Measurements from ENCODE around the gene PASK.

Gene PASK

DNA sequence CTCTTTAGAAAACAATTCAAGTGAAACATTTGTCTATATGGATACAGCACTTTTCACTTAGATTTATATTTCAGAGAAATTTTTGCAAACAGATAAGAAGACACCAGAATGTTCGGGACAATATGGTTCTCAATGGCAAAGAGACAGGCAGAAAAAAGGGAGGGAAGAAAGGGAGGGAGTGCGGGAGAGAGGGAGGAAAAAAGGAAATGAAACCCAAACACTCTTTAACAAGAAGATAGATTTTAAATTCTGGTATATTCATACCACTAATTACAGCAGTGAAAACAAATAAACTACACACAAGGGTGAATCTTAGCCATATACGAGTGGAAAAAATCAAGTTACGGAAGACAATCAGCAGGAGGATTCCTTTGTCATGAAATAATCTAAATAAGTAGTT is 3.0 kb downstream of the PASK start:
- no peak for DNase-seq

DNA sequence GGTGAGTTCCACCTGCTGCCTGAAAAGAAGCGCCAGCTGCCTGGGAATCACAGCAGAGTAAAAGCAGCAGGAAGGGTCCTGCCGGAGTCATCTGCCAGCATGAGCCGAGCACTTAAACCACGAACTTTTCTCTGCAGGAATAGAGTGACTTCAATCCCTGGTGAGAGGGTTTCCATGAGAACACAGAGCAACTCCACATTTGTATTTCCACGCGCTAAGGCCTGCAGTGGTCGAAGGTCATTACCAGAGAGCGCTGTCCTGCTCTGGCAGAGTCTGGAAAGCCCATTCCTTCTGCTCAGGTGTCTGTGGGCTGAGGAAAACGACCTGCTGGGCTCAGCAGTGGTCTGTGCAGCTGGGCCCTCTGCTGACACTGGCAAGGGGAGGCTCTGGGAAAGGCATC is 6.7 kb downstream of the PASK start:
- DNase-seq, result no peak

DNA sequence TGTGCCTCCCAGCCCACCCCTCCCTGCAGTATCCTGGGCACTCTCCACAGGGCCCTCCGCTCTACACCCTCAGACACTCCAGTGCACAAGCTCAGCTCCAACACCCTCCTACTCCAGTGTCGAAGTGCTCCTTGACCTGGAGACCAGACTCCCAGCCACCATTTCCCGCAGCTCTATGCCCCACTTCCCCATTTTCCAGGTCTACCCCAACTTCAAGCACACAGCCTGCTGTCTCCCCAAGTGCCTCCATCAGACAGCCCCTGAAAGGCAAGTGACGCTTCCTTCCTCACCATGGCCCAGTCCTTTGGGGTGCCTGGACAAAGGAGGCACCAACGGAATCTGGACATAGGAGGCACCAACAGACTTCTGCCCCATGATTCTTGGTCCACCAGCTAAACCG is 7.2 kb downstream of the PASK start:
- DNase-seq, result no peak

DNA sequence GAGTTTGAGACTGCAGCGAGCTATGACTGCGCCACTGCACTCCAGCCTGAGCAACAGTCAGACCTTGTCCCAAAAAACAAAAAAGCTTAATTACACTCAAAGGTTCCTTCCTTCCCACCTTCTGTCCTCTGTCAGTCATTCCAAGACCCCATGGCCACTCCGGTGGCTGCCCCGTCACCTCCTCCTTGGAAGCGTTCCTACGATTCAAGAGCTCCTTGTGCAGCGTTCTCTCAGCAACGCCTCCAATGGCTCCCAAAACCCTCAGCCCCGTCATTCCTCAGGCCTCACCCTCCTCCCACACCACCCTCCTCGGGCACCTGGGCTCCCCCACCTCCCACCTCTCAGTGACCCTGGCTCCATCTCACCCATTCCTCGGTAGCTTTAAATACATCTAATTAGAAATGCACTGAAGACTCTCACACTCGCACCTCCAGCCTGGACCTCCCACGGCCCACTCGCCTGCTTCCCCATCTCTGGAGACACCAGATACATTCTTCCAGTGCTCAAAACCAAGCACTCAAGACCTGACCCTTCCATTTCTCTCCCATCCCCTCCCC is 8.0 kb downstream of the PASK start:
- no peak for DNase-seq

DNA sequence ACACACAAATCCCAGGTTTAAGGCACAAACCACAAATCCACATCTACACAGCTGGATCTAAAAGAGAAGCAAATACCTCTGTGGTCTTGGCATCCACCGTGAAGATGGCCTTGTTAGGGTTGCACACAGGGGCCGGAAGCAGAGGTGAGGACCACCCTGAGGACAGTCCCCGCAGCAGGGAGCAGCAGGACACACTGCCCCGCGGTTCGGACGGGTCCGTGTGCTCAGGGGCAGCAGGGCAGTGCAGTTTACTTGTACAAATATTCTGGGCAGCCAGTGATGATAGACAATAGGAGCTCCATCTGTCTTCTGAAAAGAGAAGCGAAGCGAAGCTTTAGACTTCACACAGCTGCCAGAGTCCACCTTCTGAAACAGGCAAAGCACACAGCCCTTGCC is 8.8 kb downstream of the PASK start:
- no peak for DNase-seq

DNA sequence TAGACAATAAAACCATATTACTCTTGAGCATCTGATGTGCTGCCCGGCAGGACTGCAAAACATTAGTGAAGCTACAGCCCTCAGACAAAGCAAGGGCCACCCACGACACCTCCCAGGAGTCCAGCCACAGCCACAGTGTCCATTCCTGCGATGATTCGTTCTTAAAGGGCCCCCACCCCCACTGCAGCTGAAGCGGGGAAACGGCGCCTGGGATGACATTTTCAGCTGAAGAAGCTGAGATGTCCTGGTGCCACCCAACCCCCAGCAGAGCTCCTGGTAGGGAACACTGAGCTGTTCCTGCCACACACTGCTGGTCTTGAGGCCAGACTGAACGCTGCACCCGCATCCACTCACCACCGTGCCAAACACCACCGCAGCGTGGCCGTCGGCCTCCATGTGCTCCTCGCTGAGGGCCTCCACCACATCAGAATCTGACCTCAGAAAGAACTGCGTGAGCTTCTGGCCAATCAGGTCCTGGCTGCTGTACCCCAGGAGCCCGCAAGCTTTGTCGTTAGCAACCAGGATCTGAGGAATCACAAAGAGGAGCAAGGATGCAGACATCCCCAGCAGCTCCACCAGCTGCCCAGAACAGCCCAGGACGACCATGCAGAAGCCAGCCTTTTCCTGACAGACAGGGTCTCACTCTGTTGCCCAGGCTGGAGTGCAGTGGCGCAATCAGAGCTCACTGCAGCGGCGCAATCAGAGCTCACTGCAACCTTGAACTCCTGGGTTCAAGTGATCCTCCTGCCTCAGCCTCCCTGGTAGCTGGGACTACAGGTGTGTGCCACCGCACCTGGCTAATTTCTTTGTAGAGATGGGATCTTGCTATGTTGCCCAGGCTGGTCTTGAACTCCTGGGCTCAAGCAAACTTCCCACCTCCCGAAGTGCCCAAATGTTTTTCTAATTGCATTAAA is 9.5 kb downstream of the PASK start:
- no peak for DNase-seq

DNA sequence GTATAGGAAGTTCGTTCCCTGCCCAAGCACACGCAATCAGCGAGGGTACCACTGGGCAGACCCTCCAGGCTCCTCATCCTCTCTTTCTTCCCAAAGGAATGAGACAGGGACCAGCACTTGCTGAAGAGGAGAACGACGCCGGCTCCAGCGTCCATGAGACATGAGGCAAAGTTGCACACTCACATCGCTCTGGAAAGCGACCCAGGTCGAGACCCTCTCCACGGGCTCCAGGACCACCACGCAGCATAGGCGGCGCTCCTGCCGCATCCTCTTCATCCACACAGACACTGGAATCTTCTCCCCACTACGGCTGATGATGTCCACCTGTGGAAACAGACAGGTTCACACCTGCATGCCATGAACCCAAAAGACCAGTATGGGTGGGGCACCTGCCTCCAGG is 10.8 kb downstream of the PASK start:
- no peak for DNase-seq

DNA sequence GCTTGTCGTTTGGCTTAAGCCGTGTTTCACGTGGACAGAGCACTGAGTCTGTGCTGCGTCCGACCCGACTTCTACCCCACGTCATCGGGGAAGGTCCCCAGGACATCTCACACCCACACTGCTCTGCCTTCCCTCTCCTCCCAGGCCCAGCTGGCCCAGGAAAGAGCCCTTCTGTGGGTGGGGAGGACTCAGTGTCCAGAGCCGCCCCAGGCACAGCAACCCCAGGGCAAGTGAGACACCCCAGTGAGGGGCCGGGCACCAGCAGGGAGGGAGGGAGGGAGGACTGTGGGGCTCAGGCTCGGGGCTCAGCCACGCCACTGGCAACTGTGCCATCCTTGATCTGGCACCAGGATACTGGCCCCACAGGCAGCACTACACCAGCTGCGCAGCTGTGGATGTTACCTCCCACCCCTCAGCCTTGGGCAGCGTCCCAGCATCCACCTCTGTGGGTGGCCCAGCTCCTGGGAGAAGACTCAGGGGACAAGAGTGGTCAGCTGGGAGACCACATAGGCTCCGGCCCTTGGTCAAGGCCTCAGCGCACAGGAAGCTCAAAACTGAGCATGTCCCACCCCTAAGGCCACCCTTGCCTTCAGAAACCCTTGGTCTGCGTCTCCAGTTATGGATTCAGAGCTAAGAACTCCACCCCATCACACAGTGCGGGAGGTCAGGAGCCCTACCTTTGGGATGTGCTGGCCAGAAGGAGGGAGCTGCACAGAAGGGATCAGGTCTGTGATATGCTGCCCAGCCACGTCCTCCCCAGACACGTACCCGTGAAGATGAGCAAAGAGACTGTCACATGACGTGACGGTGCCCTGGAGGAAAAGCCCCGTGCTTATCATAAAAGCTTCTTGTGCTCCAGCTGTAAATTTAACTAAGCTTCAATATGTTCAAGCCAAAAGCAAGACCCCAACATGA is 11.7 kb downstream of the PASK start:
- no peak for DNase-seq

DNA sequence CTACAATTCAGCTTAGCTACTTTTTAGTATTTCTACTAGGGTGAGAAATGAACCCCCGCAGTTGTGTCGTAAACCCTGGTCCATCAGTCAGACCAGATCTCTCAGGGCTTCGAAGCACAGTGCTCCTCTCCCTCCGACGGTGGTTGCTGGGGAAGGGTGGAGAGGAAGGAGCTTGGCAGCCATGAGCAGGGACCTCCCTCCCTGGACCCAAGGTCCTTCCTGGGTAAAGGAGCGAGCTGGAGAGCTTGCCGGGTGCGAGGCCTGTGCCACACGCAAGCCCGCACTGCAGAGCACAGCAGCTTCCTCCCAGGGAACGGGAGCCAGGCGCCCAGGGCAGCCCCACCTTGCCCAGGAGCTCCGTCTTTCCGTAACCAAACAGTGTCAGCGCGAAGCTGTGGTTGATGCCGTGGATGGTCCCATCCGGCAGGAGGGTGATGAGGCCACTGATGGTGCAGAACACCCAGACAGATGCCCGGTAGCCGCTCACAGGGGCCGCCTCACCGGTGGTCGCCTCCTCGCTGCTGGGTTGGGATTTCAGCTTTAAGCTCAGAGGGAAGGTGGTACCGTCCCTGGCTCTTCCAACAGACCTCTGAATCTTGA is 12.5 kb downstream of the PASK start:
- DNase-seq, result no peak

DNA sequence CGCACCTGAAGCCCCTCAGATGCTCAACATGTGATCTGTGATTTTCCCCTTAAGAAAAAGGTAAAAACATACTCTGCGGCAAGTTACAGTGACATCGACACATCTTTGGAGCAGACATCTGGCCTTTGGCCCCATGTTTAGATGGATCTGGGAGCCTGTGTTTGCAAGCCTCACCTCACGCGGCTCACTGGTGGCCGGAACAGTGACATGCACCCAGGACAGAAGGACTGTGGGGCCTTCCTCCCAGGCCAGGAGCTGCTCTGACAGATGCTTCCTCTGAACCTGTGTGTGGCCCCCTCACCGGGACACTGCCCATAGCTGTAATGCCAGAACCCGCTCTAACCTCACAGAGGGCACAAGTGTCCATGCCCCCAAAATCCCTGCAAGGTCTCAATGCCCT is 13.1 kb downstream of the PASK start:
- no peak for DNase-seq

DNA sequence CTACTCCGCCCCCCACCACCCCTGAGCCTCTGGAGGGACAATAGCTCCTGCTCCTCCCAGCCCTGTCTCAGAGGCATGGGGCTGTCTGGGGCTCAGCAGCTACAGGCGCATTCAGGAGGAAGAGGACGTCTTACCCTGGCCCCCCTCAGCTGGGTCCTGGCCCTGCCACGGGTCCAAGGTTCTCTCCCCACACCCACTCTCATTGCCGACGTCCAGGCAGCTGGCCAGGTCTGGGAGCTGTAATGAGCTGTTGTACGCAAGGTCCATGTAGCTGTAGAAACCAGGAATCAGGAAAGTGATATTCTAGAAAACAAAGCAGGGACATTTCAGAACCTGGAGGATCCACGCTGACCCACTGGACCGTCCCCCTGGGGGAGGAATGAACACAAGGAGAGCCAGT is 13.5 kb downstream of the PASK start:
- no peak for DNase-seq

DNA sequence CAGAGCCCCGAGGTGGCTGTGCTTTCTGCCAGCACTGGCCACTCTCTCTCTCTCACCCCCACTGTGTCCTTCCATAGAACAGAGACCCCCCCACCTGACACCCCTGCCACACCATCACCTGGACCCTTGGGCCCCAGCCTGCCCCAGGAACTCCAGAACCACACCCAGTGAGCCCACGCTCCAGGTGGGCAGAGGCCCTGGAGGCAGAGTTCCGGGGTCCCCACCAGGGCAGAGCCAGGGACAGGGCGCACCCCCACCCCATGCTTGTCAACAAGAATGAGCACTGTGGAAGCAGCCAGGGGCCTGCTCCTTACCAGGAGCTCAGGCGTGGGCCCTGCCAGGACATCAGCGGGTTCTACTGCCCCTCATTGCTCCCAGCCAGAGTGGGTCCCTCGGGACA is 14.6 kb downstream of the PASK start:
- no peak for DNase-seq

DNA sequence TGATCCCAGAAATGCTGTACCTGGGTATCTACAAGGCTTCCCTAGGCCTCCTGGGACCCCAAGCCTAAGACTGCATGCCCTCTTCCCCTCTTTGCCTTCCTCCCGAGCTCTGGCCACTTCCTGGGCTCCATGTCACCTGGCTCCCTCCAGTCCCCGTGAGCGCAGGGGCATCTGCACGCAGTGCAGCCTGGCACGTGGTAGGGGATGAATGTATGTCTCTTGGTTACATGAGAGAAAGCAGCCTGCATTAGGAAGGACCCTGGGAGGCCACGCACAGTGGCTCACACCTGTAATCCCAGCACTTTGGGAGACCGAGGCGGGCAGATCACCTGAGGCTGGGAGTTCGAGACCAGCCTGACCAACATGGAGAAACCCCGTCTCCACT is 15.8 kb downstream of the PASK start:
- DNase-seq, result no peak

DNA sequence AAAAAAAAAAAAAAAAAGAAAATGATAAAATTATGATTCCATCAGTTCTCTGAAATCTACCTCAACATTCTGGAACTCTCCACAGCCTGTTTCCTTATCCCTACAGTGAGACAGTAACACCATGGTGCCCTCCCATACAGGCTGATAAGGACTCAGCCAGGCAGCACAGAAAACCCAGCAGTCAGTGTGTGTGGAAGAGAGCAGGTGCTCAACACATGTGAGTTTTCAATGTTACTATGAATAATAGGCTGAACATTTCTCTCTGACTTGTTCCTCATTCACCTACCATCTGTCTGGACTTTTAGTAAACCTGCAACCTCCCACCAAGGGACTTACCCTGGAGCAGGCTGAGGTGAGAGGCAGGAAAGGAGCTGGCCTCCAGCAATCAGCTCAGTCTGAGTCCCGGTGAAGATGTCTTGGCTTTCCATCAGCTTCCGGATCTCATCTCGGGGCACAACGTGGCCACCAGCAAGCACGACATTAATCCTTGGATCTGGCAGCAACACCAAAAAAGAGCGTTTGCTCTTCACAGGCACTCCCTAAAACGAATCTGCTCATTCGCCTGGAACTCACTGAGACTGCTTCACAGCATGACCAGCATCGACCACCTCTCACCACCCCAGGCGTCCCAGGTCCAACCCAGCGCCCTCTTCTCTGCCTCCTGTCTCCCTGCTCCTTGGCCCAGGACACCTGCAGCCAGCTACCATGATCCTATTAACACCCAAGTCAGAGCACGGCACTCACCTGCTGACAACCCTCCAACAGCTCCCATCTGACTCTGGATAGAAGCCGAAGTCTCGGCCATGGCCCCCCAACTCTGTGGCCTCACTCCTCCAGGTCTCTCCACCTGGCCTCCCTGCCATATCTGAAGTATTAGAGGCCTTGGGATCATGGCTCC is 16.5 kb downstream of the PASK start:
- DNase-seq, result no peak

DNA sequence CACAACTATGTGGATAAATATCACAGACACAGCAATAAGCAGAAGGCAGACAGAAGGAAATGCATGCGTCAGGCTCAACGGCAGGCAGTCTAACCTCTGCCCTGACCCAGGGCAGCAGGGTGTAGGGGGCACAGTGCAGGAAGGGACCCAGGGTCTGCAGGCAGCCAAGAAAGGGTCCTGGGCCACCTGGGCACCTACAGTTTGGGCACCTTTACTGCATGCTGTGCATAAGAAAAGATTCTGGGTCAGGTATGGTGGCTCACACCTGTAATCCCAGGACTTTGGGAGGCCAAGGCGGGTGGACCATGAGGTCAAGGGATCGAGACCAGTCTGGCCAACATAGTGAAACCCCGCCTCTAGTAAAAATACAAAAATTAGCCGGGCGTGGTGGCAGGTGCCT is 17.7 kb downstream of the PASK start:
- DNase-seq, result no peak

DNA sequence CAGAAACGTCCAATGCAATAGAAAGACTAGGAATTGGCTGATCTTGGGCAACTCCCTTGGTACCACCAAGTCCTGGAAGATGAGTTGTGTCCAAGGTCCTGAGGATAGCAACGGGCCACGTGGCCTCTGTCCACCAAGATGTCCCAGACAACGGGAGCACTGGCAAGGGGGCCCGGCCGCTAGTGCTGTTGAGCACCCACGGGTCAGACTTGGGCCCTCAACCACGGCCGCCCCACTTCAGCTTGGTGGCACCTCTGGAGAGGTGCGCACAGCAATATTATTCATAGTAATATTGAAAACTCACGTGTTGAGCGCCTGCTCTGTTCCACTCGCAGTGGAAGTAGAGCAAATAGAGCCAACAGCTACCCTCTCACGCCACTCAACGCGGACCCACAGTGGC is 19.0 kb downstream of the PASK start:
- no peak for DNase-seq

DNA sequence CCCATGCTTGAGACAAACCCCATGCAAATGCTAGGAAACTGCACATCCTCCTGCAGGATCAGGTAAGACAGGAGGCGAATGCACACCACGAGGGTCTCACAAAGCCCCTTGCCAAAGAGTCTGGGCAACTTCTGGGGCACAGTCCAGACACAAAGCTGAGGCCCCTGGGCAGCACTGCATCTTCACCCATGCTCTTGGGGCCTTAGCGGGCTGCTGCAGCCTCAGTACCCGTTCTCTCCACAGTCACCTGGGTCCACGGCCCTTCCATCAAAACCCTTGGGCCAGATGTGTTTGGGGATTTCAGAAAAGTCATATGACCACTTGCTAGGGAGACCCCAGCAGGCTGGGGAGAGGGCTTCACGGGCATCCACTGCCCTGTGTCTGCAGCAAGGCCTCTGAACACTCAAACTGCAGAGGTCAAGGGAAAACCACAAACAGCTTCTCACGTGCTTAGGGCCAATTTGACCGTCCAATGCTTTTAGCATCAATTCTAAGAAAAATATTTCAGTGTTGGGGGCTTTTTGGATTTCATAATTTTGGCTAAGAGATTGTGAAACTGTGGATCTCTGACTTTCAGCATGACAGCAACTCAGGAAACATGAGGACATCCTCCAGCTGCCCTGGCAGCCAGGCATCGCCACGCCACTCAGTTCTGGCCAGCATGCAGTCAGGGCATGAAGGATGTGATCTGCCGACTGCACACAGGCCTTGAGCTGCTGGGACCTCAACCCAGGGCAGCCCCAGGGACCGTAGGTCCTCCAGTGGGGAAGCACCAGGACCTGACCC is 20.0 kb downstream of the PASK start:
- DNase-seq, result no peak

DNA sequence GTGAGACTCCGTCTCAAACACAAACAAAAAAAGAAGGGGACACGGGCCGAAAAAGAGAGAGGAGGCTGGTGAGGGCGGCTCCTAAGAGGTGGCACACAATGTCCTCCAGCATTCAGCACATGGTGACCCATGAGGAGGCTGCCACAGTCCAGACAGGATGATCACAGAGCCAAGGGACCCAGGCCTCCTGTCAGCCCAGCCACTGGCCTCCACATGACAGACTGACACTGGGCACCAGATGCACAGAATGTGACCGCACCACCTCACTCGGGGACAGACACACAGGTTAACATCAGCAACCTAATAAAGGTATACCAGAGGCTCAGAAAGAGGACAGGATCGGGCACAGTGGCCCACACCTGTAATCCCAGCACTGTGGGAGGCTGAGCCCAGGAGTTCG is 21.0 kb downstream of the PASK start:
- no peak for DNase-seq

DNA sequence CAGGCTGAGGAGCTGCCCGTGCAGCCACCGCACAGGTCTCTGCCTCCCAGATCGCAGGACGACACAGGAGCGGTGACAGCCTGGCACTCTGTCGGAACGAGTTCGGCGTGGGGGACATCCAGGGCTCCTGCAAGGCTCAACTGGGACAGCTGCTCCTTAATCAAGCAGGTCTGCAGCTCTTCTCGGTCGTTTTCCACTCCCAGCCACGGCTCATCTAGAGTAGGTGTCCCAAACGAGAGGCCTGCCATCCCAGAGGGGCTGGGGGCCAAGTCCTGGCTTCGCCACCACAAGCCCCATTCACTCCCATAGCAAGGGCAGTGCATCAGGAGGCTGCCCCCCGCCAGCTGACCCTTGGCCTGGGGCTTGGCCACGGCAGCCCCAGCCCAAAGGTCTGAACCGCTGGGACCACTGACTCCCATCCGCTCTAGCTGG is 22.5 kb downstream of the PASK start:
- no peak for DNase-seq

DNA sequence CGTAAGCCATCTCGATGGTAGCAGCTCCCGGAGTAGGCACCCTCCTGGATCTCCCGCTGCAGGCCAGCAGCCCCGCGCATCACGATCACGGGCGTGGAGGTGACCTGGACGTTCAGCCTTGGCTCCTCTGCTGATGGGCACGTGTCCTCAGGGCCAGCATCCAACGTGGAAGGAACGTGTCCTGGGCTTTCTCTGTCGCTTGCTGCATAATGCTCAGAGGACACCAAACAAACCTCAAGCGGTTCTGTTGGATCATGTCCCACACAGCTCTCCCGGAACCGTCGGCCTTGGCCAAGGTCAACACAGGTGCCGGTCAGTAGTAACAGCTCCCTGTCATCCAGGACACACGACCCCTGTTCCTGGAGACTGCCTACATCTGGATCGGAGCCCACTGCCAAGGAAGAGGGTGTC is 23.1 kb downstream of the PASK start:
- no peak for DNase-seq

DNA sequence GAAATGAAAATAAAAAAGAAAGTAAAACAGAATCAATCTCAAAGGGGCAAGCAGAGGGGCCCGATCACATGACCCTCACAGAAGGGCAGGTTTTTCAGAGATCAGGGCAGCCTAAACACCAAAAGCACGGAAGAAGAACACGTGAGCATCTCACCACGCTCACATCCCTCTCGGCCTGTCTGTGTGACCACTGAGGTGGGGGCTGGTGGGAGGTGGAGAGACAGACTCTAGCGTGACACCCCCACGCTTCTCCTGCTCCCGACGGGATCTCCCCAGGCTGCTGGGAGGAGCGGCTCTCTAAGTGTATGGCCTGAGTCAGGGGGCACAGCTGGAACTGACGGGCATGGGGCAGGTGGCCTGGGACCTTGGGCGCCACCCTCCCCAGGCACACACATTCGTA is 23.6 kb downstream of the PASK start:
- DNase-seq, result no peak
